CD4-positive, alpha-beta T cell treated with Interleukin-6 at 100 ng/mL for 8 hours (primary cell): ENCODE results near the gene CNOT4.
"Not testable (repeated sequence)": the region's sequence is repeated elsewhere in the genome, so short reads cannot be mapped to it uniquely, and the experiment has no call there.

Experiments used
- DNase-seq: peaks from one replicate; pipeline ENCODE4 v3.0.0-alpha.2; 2020; ENCODE audit warnings: mixed read lengths, low spot score

Gene CNOT4

GRCh38 chr7:135454060-135454459 lies 55.8 kb downstream of the CNOT4 start:
- no peak for DNase-seq

- DNase-seq, result no peak
Measured at GRCh38 chr7:135449436-135449835, 60.5 kb downstream of the CNOT4 start.

GRCh38 chr7:135448753-135449152 lies 61.1 kb downstream of the CNOT4 start:
- no peak for DNase-seq

GRCh38 chr7:135447748-135448147 lies 62.2 kb downstream of the CNOT4 start:
- DNase-seq, result no peak

GRCh38 chr7:135445690-135446089 lies 64.2 kb downstream of the CNOT4 start:
- DNase-seq, result no peak

GRCh38 chr7:135445266-135445665 lies 64.6 kb downstream of the CNOT4 start:
- not testable (repeated sequence) for DNase-seq

- no peak for DNase-seq
Measured at GRCh38 chr7:135441791-135442190, 68.1 kb downstream of the CNOT4 start.

- no peak for DNase-seq
Measured at GRCh38 chr7:135434047-135434446, 75.9 kb downstream of the CNOT4 start.

GRCh38 chr7:135430626-135431025 lies 79.3 kb downstream of the CNOT4 start:
- DNase-seq, result no peak

GRCh38 chr7:135428879-135429278 lies 81.0 kb downstream of the CNOT4 start:
- no peak for DNase-seq

GRCh38 chr7:135428011-135428410 lies 81.9 kb downstream of the CNOT4 start:
- no peak for DNase-seq

GRCh38 chr7:135427166-135427565 lies 82.7 kb downstream of the CNOT4 start:
- DNase-seq, result no peak

GRCh38 chr7:135425036-135425435 lies 84.9 kb downstream of the CNOT4 start:
- no peak for DNase-seq

GRCh38 chr7:135420786-135421185 lies 89.1 kb downstream of the CNOT4 start:
- DNase-seq, result no peak

- DNase-seq, result no peak
Measured at GRCh38 chr7:135416431-135416830, 93.5 kb downstream of the CNOT4 start.

- DNase-seq, result no peak
Measured at GRCh38 chr7:135414850-135415439, 95.0 kb downstream of the CNOT4 start.

- DNase-seq, result no peak
Measured at GRCh38 chr7:135414208-135414607, 95.7 kb downstream of the CNOT4 start.

GRCh38 chr7:135411098-135411497 lies 98.8 kb downstream of the CNOT4 start:
- no peak for DNase-seq

GRCh38 chr7:135410543-135410942 lies 99.4 kb downstream of the CNOT4 start:
- DNase-seq, result no peak

- no peak for DNase-seq
Measured at GRCh38 chr7:135409845-135410542, 99.9 kb downstream of the CNOT4 start.

- no peak for DNase-seq
Measured at GRCh38 chr7:135407884-135408283, 102.0 kb downstream of the CNOT4 start.

GRCh38 chr7:135406918-135407317 lies 103.0 kb downstream of the CNOT4 start:
- no peak for DNase-seq

- DNase-seq, result no peak
Measured at GRCh38 chr7:135405969-135406368, 103.9 kb downstream of the CNOT4 start.

GRCh38 chr7:135403302-135403701 lies 106.6 kb downstream of the CNOT4 start:
- no peak for DNase-seq
